ENCODE data around the gene CASP2. TPM values are rescaled to one million over a fixed set of nuclear protein-coding genes. Genes with fewer than 3 reads are reported as not detected.

Gene CASP2
- polyA plus RNA-seq, 1 of the 3 experiments (the other 2 are of a cell fraction): 19.7 TPM

DNA sequence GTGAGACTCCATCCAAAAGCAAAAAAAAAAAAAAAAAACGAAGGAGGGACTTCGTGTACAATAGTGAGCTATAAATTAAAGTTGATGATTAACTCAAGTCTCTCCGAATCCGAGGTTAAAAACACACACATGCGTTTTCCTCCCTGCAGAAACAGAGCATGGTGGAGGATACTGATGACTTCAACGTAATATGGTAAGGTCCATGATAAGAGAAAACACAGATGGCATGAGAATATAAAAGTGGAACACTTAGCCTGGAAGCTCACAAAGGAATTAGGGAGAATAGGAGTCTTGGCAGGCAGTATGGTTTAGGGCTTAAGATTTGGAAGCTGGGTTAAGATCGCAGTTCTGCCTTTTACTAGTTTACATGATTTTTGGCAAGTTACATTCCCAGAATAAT lies 45.0 kb upstream of the CASP2 start:
- H3K9me3 ChIP-seq: no peaks in the 10 kb centered on the region
- H3K4me1 ChIP-seq (ENCODE audit: control insufficient read depth in 1 of 2, insufficient read depth in 2 of 2, low read depth in 1 of 2, low read length in 1 of 2): peaks cover 0 to 7% of the 10 kb centered on the region in 2 experiments; a peak in 2 of 4 replicates
- 56% methylated on average over 7 of the region's 7 CpGs for WGBS (ENCODE audit: low lambda C conversion rate)
- POLR2A ChIA-PET: interaction anchor here (0.6 kb wide), 1 partner anchor 93 kb away, joined by 5 read pairs; no protein-coding TSS in a partner anchor
- H2AFZ ChIP-seq (ENCODE audit: low read depth): no peak overlapping the region
- no peak overlapping the region for H3K4me3 ChIP-seq (ENCODE audit: low read depth in 2 of 2, low read length in 1 of 2)
- no peak overlapping the region for H3K9ac ChIP-seq
- no peaks in the 10 kb centered on the region for H3K27me3 ChIP-seq (ENCODE audit: insufficient read depth)
- DNase-seq: no peak
- no peaks in the 10 kb centered on the region for H3K79me2 ChIP-seq (ENCODE audit: insufficient read depth)
- H3K36me3 ChIP-seq (replicated peaks in 1 of 2; ENCODE audit: control insufficient read depth in 1 of 2, insufficient read depth in 2 of 2, low read length in 1 of 2): no peaks in the 10 kb centered on the region
- CTCF ChIA-PET: interaction anchor here (0.7 to 5.5 kb wide), 7 partner anchors 28 to 235 kb away, joined by 3 to 125 read pairs (median 5); no protein-coding TSS in a partner anchor
- H3K9me2 ChIP-seq: no peaks in the 10 kb centered on the region
- TF ChIP-seq GABPA (IDR thresholded peaks at IDR 0.05; ENCODE audit: low read depth) (no peak), NRF1 (IDR thresholded peaks at IDR 0.05; ENCODE audit: low read depth, low read length) (no peak), MXI1 (IDR thresholded peaks at IDR 0.05; ENCODE audit: low read depth, low read length) (no peak), FOXJ3 (CRISPR knock-in tag; IDR thresholded peaks at IDR 0.05) (no peak), RAD21 (IDR thresholded peaks at IDR 0.05; ENCODE audit: low read length) (no peak), SMC3 (IDR thresholded peaks at IDR 0.05; ENCODE audit: low read depth, low read length) (no peak), FOSL2 (IDR thresholded peaks at IDR 0.05; ENCODE audit: borderline replicate concordance, low read depth) (no peak), TEAD4 (IDR thresholded peaks at IDR 0.05; ENCODE audit: borderline replicate concordance, insufficient read depth) (no peak), FOXM1 (IDR thresholded peaks at IDR 0.05; ENCODE audit: low read depth) (no peak), RFX5 (IDR thresholded peaks at IDR 0.05; ENCODE audit: low read length) (no peak), TCF12 (IDR thresholded peaks at IDR 0.05) (no peak), MAX (IDR thresholded peaks at IDR 0.05; ENCODE audit: low read depth) (no peak), CHD2 (IDR thresholded peaks at IDR 0.05; ENCODE audit: low read length, partially characterized antibody) (no peak), POLR2AphosphoS5 (IDR thresholded peaks at IDR 0.05; ENCODE audit: low read depth, low read length) (no peak)
- TF ChIP-seq, protein P1, sequence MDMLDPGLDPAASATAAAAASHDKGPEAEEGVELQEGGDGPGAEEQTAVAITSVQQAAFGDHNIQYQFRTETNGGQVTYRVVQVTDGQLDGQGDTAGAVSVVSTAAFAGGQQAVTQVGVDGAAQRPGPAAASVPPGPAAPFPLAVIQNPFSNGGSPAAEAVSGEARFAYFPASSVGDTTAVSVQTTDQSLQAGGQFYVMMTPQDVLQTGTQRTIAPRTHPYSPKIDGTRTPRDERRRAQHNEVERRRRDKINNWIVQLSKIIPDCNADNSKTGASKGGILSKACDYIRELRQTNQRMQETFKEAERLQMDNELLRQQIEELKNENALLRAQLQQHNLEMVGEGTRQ (IDR thresholded peaks at IDR 0.05; ENCODE audit: borderline replicate concordance, low read depth, low read length): no peak
- TF ChIP-seq, protein P2, sequence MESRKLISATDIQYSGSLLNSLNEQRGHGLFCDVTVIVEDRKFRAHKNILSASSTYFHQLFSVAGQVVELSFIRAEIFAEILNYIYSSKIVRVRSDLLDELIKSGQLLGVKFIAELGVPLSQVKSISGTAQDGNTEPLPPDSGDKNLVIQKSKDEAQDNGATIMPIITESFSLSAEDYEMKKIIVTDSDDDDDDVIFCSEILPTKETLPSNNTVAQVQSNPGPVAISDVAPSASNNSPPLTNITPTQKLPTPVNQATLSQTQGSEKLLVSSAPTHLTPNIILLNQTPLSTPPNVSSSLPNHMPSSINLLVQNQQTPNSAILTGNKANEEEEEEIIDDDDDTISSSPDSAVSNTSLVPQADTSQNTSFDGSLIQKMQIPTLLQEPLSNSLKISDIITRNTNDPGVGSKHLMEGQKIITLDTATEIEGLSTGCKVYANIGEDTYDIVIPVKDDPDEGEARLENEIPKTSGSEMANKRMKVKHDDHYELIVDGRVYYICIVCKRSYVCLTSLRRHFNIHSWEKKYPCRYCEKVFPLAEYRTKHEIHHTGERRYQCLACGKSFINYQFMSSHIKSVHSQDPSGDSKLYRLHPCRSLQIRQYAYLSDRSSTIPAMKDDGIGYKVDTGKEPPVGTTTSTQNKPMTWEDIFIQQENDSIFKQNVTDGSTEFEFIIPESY (IDR thresholded peaks at IDR 0.05; ENCODE audit: borderline replicate concordance, low read depth): no peak
- H3K27ac ChIP-seq (ENCODE audit: low read depth in 2 of 2, low read length in 1 of 2): no peak overlapping the region
- peaks cover 6% of the 10 kb centered on the region for H3F3A ChIP-seq (replicated peaks; ENCODE audit: insufficient read depth)
- H3K4me2 ChIP-seq: no peak overlapping the region
- no peaks in the 10 kb centered on the region for H4K20me1 ChIP-seq (ENCODE audit: insufficient read depth)

DNA sequence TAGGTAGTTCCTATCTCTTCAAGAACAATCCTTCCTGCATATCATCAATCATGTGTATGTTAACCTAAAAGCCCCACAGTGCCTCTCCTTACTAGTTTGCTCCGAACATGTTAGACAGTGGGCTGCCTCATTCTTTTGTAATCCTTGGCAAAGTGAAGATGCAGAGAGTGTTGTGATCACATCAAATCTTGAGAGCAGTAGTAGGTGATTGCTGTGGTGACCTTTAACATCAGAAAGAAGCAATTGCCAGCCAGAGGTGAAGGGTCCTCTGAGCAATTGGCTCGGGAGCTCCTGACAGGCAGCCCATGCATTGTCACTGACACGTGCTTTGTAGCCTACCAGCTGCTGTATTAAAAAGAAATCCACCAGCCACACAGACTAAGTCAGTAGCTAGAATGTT lies 44.5 kb upstream of the CASP2 start:
- peaks cover 6% of the 10 kb centered on the region for H3F3A ChIP-seq (replicated peaks; ENCODE audit: insufficient read depth)
- no peaks in the 10 kb centered on the region for H4K20me1 ChIP-seq (ENCODE audit: insufficient read depth)
- POLR2A ChIA-PET: interaction anchor here (0.6 kb wide), 1 partner anchor 92 kb away, joined by 5 read pairs; no protein-coding TSS in a partner anchor
- no peak overlapping the region for H3K9ac ChIP-seq
- no peak overlapping the region for H2AFZ ChIP-seq (ENCODE audit: low read depth)
- CTCF ChIA-PET: interaction anchor here (0.6 to 2.4 kb wide), 7 partner anchors 11 to 236 kb away, joined by 3 to 10 read pairs (median 3); no protein-coding TSS in a partner anchor
- no peak overlapping the region for H3K4me2 ChIP-seq
- 46% methylated on average over 3 of the region's 3 CpGs for WGBS (ENCODE audit: low lambda C conversion rate)
- peaks cover 0 to 7% of the 10 kb centered on the region in 2 experiments; a peak in 2 of 4 replicates for H3K4me1 ChIP-seq (ENCODE audit: control insufficient read depth in 1 of 2, insufficient read depth in 2 of 2, low read depth in 1 of 2, low read length in 1 of 2)
- H3K9me2 ChIP-seq: no peaks in the 10 kb centered on the region
- H3K4me3 ChIP-seq (ENCODE audit: low read depth in 2 of 2, low read length in 1 of 2): no peak overlapping the region
- H3K79me2 ChIP-seq (ENCODE audit: insufficient read depth): no peaks in the 10 kb centered on the region
- no peak overlapping the region for H3K27ac ChIP-seq (ENCODE audit: low read depth in 2 of 2, low read length in 1 of 2)
- no peaks in the 10 kb centered on the region for H3K27me3 ChIP-seq (ENCODE audit: insufficient read depth)
- no peaks in the 10 kb centered on the region for H3K36me3 ChIP-seq (replicated peaks in 1 of 2; ENCODE audit: control insufficient read depth in 1 of 2, insufficient read depth in 2 of 2, low read length in 1 of 2)
- DNase-seq: no peak
- no peaks in the 10 kb centered on the region for H3K9me3 ChIP-seq
- TF ChIP-seq FOSL2 (IDR thresholded peaks at IDR 0.05; ENCODE audit: borderline replicate concordance, low read depth) (no peak), MXI1 (IDR thresholded peaks at IDR 0.05; ENCODE audit: low read depth, low read length) (no peak), CTCF (IDR thresholded peaks at IDR 0.05) (no peak), MAX (IDR thresholded peaks at IDR 0.05; ENCODE audit: low read depth) (no peak), FOXM1 (IDR thresholded peaks at IDR 0.05; ENCODE audit: low read depth) (no peak), YY1 (IDR thresholded peaks at IDR 0.05; ENCODE audit: low read depth) (no peak), RXRA (IDR thresholded peaks at IDR 0.05; ENCODE audit: borderline replicate concordance, low read depth) (no peak), RAD21 (IDR thresholded peaks at IDR 0.05; ENCODE audit: low read length) (no peak), RCOR1 (IDR thresholded peaks at IDR 0.05; ENCODE audit: low read length) (no peak), SIN3A (IDR thresholded peaks at IDR 0.05; ENCODE audit: borderline replicate concordance, low read depth, low read length) (no peak), NFIC (IDR thresholded peaks at IDR 0.05; ENCODE audit: borderline replicate concordance) (no peak)
- TF ChIP-seq, protein P1 (IDR thresholded peaks at IDR 0.05; ENCODE audit: borderline replicate concordance, low read depth, low read length): no peak

Data from SK-N-SH (cell line).